HCT116 (cell line): Measurements from ENCODE around the gene MEF2B. TPM values are rescaled to one million over a fixed set of nuclear protein-coding genes. Genes with fewer than 3 reads are reported as not detected.

Experiments used
- ATAC-seq: fragments of 200-7000 bp; cut with Tn5 transposase; 2 replicates; pipeline ENCODE4 v1.9.1; 2020; ENCODE audit warnings: mild to moderate bottlenecking, moderate library complexity
- BruUV-seq: library from RNA; stranded (reverse); fragments of 400-500 nt; replicated peaks from 2 replicates; lab custom pipeline; 2021; lab: Mats Ljungman, UMichigan
- CTCF ChIA-PET: fragments of 300-600 bp; sonication (Branson Sonifier 250); formaldehyde crosslinking; loops from one replicate; lab custom pipeline; 2021; ENCODE audit warnings: antibody characterized with exemption; lab: Charles Lee
- POLR2A ChIA-PET: fragments of 300-600, 350-600 bp; sonication (Branson Sonifier 250); formaldehyde crosslinking; loops from one replicate; lab custom pipeline; 2021; ENCODE audit warnings: antibody characterized with exemption; lab: Charles Lee
- RAD21 ChIA-PET, 2 experiments: fragments of 300-600 bp; sonication (Branson Sonifier 250); formaldehyde crosslinking; loops; one replicate each; lab custom pipeline; 2023; ENCODE audit warnings: low total read pairs in 2 of 2; ENCODE audit not compliant: uncharacterized antibody in 2 of 2, unreplicated experiment in 2 of 2, low non-redundant PET in 1 of 2; lab: Charles Lee
- DNase-seq: peaks from one replicate; pipeline ENCODE4 v3.0.0-alpha.2; 2010; ENCODE audit warnings: low read depth, low spot score
- H2AFZ ChIP-seq: fragments of 200-600 bp; shearing (Covaris generic), sonication (generic); 2 replicates; pipeline ENCODE4 v1.6.1; 2017; ENCODE audit warnings: low read depth, mixed run types, mixed read lengths, antibody characterized with exemption, low read length; ENCODE audit not compliant: poor library complexity, severe bottlenecking
- H3K27ac ChIP-seq: 2 replicates; pipeline ENCODE4 v1.5.1; 2012; ENCODE audit warnings: low read depth, low read length
- H3K27me3 ChIP-seq: fragments of 200-600 bp; sonication (generic); 2 replicates; pipeline ENCODE4 v1.6.1; 2016; ENCODE audit warnings: mixed run types, low read length, mixed read lengths; ENCODE audit not compliant: insufficient read depth
- H3K36me3 ChIP-seq, 2 experiments: fragments of 200-500 bp in 1 of 2; fragments of 200-600 bp in 1 of 2; sonication (Bioruptor generic) in 1 of 2; sonication (generic) in 1 of 2; 2 replicates each; pipeline versions ENCODE4 v1.5.1 to v1.6.1; 2014 to 2016; ENCODE audit warnings: low read length in 2 of 2, inconsistent platforms in 1 of 2, mixed read lengths in 1 of 2, mixed run types in 1 of 2; ENCODE audit not compliant: insufficient read depth in 2 of 2, control insufficient read depth in 1 of 2
- H3K4me1 ChIP-seq, 2 experiments: fragments of 200-600 bp in 1 of 2; sonication (generic) in 1 of 2; 2 replicates each; pipeline versions ENCODE4 v1.5.1 to v1.6.1; 2012 to 2017; ENCODE audit warnings: low read length in 2 of 2, inconsistent platforms in 1 of 2, mild to moderate bottlenecking in 1 of 2, mixed read lengths in 1 of 2, mixed run types in 1 of 2, moderate library complexity in 1 of 2; ENCODE audit not compliant: insufficient read depth in 2 of 2, control insufficient read depth in 1 of 2
- H3K4me2 ChIP-seq: fragments of 200-600 bp; sonication (generic); 2 replicates; pipeline ENCODE4 v1.6.1; 2017; ENCODE audit warnings: mixed run types, low read length, mixed read lengths
- H3K4me3 ChIP-seq, 2 experiments: fragments of 200-600 bp in 1 of 2; sonication (generic) in 1 of 2; replicated peaks in 1 of 2; 2 replicates each; pipeline ENCODE4 v1.5.1; 2011 to 2016; ENCODE audit warnings: low read length in 2 of 2, control low read depth in 1 of 2, low read depth in 1 of 2, mild to moderate bottlenecking in 1 of 2, mixed read lengths in 1 of 2, mixed run types in 1 of 2
- H3K79me2 ChIP-seq: fragments of 200-600 bp; sonication (generic); 2 replicates; pipeline ENCODE4 v1.6.1; 2017; ENCODE audit warnings: mild to moderate bottlenecking, mixed run types, low read length, moderate library complexity, mixed read lengths; ENCODE audit not compliant: insufficient read depth
- H3K9ac ChIP-seq: fragments of 200-600 bp; sonication (generic); 2 replicates; pipeline ENCODE4 v1.6.1; 2016; ENCODE audit warnings: low read length, mixed read lengths
- H3K9me2 ChIP-seq: fragments of 200-600 bp; sonication (generic), shearing (Covaris generic); 2 replicates; pipeline ENCODE4 v1.6.1; 2017; ENCODE audit warnings: mixed run types, mild to moderate bottlenecking, moderate library complexity; ENCODE audit not compliant: insufficient read depth
- H3K9me3 ChIP-seq, 2 experiments: fragments of 200-500 bp in 1 of 2; fragments of 200-600 bp in 1 of 2; sonication (Bioruptor generic) in 1 of 2; sonication (generic) in 1 of 2; 2 replicates each; pipeline ENCODE4 v1.6.1; 2014 to 2017; ENCODE audit warnings: low read length in 2 of 2, mixed read lengths in 2 of 2, inconsistent platforms in 1 of 2, low read depth in 1 of 2, mild to moderate bottlenecking in 1 of 2, mixed run types in 1 of 2, moderate library complexity in 1 of 2; ENCODE audit not compliant: control insufficient read depth in 1 of 2, insufficient read depth in 1 of 2
- H4K20me1 ChIP-seq: fragments of 200-600 bp; sonication (generic), shearing (Covaris generic); 2 replicates; pipeline ENCODE4 v1.6.1; 2017; ENCODE audit warnings: mixed run types, mild to moderate bottlenecking, moderate library complexity; ENCODE audit not compliant: insufficient read depth
- ATF3 ChIP-seq: IDR thresholded peaks from 2 replicates; pipeline ENCODE4 v1.6.1; 2012
- CBX3 ChIP-seq: IDR thresholded peaks from 2 replicates; pipeline ENCODE4 v1.6.1; 2012; ENCODE audit warnings: low read depth
- EGR1 ChIP-seq: IDR thresholded peaks from 2 replicates; pipeline ENCODE4 v1.6.1; 2012; ENCODE audit warnings: low read depth
- EZH2 ChIP-seq: fragments of 200-600 bp; sonication (generic); IDR thresholded peaks from 2 replicates; pipeline ENCODE4 v1.6.1; 2017; ENCODE audit warnings: antibody characterized with exemption, mixed run types
- RAD21 ChIP-seq: IDR thresholded peaks from 2 replicates; pipeline ENCODE4 v1.6.1; 2012; ENCODE audit warnings: low read depth, mild to moderate bottlenecking
- SRF ChIP-seq: IDR thresholded peaks from 2 replicates; pipeline ENCODE4 v1.6.1; 2012; ENCODE audit warnings: low read depth
- TCF7L2 ChIP-seq: IDR thresholded peaks from 2 replicates; pipeline ENCODE4 v1.7.0; 2011; ENCODE audit warnings: borderline replicate concordance, inconsistent platforms; ENCODE audit not compliant: insufficient read depth, insufficient read length; ENCODE audit errors: extremely low read depth
- ZBTB33 ChIP-seq: IDR thresholded peaks from 2 replicates; pipeline ENCODE4 v1.6.1; 2011; ENCODE audit warnings: mild to moderate bottlenecking, low read length, moderate library complexity; ENCODE audit not compliant: insufficient replicate concordance; ENCODE audit errors: extremely low read depth
- intact Hi-C: fragments of 100-400 bp; cut with micrococcal nuclease; formaldehyde crosslinking; loops from 2 replicates; pipeline ENCODE4 v1.10.0; 2022
- total RNA-seq: library from RNA; stranded (reverse); gene quantifications from one replicate; pipeline ENCODE4 v1.2.1, GENCODE V29; 2021; ENCODE audit not compliant: unreplicated experiment

Gene MEF2B
- total RNA-seq, 1 experiment from 2014 or later: 7.9 TPM

- no peaks in the 10 kb centered on the region for H3K27me3 ChIP-seq
- no peak for ATAC-seq
- H3K4me1 ChIP-seq: peaks cover 1 to 8% of the 10 kb centered on the region in 2 experiments; a peak in 3 of 4 replicates
- ChIA-PET CTCF (interaction anchor here (1.6 kb wide), 1 partner anchor 87 kb away, joined by 3 read pairs; no protein-coding TSS in a partner anchor), POLR2A (no interaction called here), RAD21 (interaction anchor here in 1 of 2 experiments (1.1 kb wide), 1 partner anchor 88 kb away, joined by 3 read pairs; no protein-coding TSS in a partner anchor)
- peaks cover 9% of the 10 kb centered on the region for H3K79me2 ChIP-seq
- no peaks in the 10 kb centered on the region for H3K9me3 ChIP-seq
- H3K9ac ChIP-seq: no peak overlapping the region
- no peak overlapping the region for H3K27ac ChIP-seq
- H2AFZ ChIP-seq: no peak overlapping the region
- DNase-seq: no peak
- no TSS peak for BruUV-seq
- no peaks in the 10 kb centered on the region for H3K9me2 ChIP-seq
- intact Hi-C loops: no loop called here
- no peak overlapping the region for H3K4me2 ChIP-seq
- no peaks in the 10 kb centered on the region for H4K20me1 ChIP-seq
- H3K4me3 ChIP-seq: no peak overlapping the region
- TF ChIP-seq ATF3 (no peak), SRF (no peak), ZBTB33 (no peak), CBX3 (no peak), EZH2 (no peak), RAD21 (no peak), EGR1 (no peak), TCF7L2 (no peak)
- no peaks in the 10 kb centered on the region for H3K36me3 ChIP-seq
Observed at GRCh38 chr19:19142347-19142746, 27.7 kb downstream of the MEF2B start.
